WTC11 (cell line): Measurements from ENCODE around the gene ANKRD1. TPM values are rescaled to one million over a fixed set of nuclear protein-coding genes. Genes with fewer than 3 reads are reported as not detected.
A peak's percentile ranks its signal among the peaks of the same experiment; 100 is the strongest.

Experiments used
- ATAC-seq: fragments of 200-7000 bp; cut with Tn5 transposase; 2 replicates; pipeline ENCODE4 v1.10.0; 2021; ENCODE audit warnings: mild to moderate bottlenecking, moderate library complexity
- Bru-seq: library from RNA; stranded (reverse); fragments of 400-500 nt; gene quantifications from one replicate; lab custom pipeline; 2021; lab: Mats Ljungman, UMichigan
- CTCF ChIA-PET: fragments of 300-600 bp; sonication (Branson Sonifier 250); formaldehyde crosslinking; loops from one replicate; lab custom pipeline; 2021; ENCODE audit warnings: antibody characterized with exemption; lab: Charles Lee
- POLR2A ChIA-PET: fragments of 350-600 bp; sonication (Branson Sonifier 250); formaldehyde crosslinking; loops from one replicate; lab custom pipeline; 2021; ENCODE audit warnings: antibody characterized with exemption; lab: Charles Lee
- DNase-seq: peaks from one replicate; pipeline ENCODE4 v3.0.0; 2021; ENCODE audit warnings: low spot score
- H3K27ac Mint-ChIP-seq: 2 replicates; pipeline ENCODE4 v1.8.0; 2021; ENCODE audit warnings: mixed read lengths
- H3K27me3 Mint-ChIP-seq: 2 replicates; pipeline ENCODE4 v1.8.0; 2021; ENCODE audit warnings: low read depth, mild to moderate bottlenecking, moderate library complexity, mixed read lengths
- H3K36me3 Mint-ChIP-seq: 2 replicates; pipeline ENCODE4 v1.8.0; 2021; ENCODE audit warnings: mixed read lengths
- H3K4me1 Mint-ChIP-seq: 2 replicates; pipeline ENCODE4 v1.8.0; 2022; ENCODE audit warnings: mixed read lengths
- H3K4me3 Mint-ChIP-seq: 2 replicates; pipeline ENCODE4 v1.8.0; 2021; ENCODE audit warnings: mild to moderate bottlenecking, moderate library complexity, mixed read lengths
- H3K9me3 Mint-ChIP-seq: 2 replicates; pipeline ENCODE4 v1.8.0; 2021; ENCODE audit warnings: mixed read lengths
- ATF1 ChIP-seq: sonication (generic); formaldehyde crosslinking; IDR thresholded peaks from 2 replicates; pipeline ENCODE4 v1.8.1; 2023; ENCODE audit warnings: mild to moderate bottlenecking, moderate library complexity, missing genetic modification reagents
- FOXJ3 ChIP-seq: sonication (generic); formaldehyde crosslinking; IDR thresholded peaks from 2 replicates; pipeline ENCODE4 v1.9.0; 2021; ENCODE audit warnings: missing genetic modification reagents, mild to moderate bottlenecking, borderline replicate concordance
- GABPB1 ChIP-seq: sonication (generic); formaldehyde crosslinking; IDR thresholded peaks from 2 replicates; pipeline ENCODE4 v1.8.1; 2023; ENCODE audit warnings: mild to moderate bottlenecking, missing genetic modification reagents
- HMGA2 ChIP-seq: fragments of 250-450 bp; sonication (Bioruptor Pico); IDR thresholded peaks from 2 replicates; pipeline ENCODE4 v1.4.0; 2021; ENCODE audit warnings: mild to moderate bottlenecking, moderate library complexity
- IRF2 ChIP-seq: sonication (generic); formaldehyde crosslinking; IDR thresholded peaks from 2 replicates; pipeline ENCODE4 v1.8.0; 2022; ENCODE audit warnings: low read depth, missing genetic modification reagents, borderline replicate concordance
- KAT7 ChIP-seq: sonication (generic); formaldehyde crosslinking; IDR thresholded peaks from 2 replicates; pipeline ENCODE4 v1.8.1; 2023; ENCODE audit warnings: missing genetic modification reagents, mild to moderate bottlenecking, borderline replicate concordance
- MXD4 ChIP-seq: fragments of 250-450 bp; sonication (Bioruptor Pico); IDR thresholded peaks from 2 replicates; pipeline ENCODE4 v1.8.0; 2021; ENCODE audit warnings: mild to moderate bottlenecking, moderate library complexity, borderline replicate concordance
- MYBL2 ChIP-seq: sonication (generic); formaldehyde crosslinking; IDR thresholded peaks from 2 replicates; pipeline ENCODE4 v1.8.1; 2023; ENCODE audit warnings: mild to moderate bottlenecking, moderate library complexity, missing genetic modification reagents
- NR1H2 ChIP-seq: sonication (generic); formaldehyde crosslinking; IDR thresholded peaks from 2 replicates; pipeline ENCODE4 v1.9.0; 2021; ENCODE audit warnings: mild to moderate bottlenecking, moderate library complexity, missing genetic modification reagents
- SMAD4 ChIP-seq: sonication (generic); formaldehyde crosslinking; IDR thresholded peaks from 2 replicates; pipeline ENCODE4 v1.8.0; 2022; ENCODE audit warnings: mild to moderate bottlenecking, missing genetic modification reagents
- SOX15 ChIP-seq: fragments of 250-450 bp; sonication (Bioruptor Pico); IDR thresholded peaks from 2 replicates; pipeline ENCODE4 v1.9.0; 2021; ENCODE audit warnings: mild to moderate bottlenecking
- TEAD1 ChIP-seq: sonication (generic); formaldehyde crosslinking; IDR thresholded peaks from 2 replicates; pipeline ENCODE4 v1.8.0; 2022; ENCODE audit warnings: mild to moderate bottlenecking, missing genetic modification reagents
- TEAD4 ChIP-seq: sonication (generic); formaldehyde crosslinking; IDR thresholded peaks from 2 replicates; pipeline ENCODE4 v1.8.0; 2022; ENCODE audit warnings: mild to moderate bottlenecking, missing genetic modification reagents
- ZNF219 ChIP-seq: sonication (generic); formaldehyde crosslinking; IDR thresholded peaks from 2 replicates; pipeline ENCODE4 v1.8.0; 2023; ENCODE audit warnings: missing genetic modification reagents, mild to moderate bottlenecking, borderline replicate concordance
- ZNF416 ChIP-seq: fragments of 250-450 bp; sonication (Bioruptor Pico); IDR thresholded peaks from 2 replicates; pipeline ENCODE4 v1.9.0; 2021; ENCODE audit warnings: mild to moderate bottlenecking, inconsistent platforms
- ZNF671 ChIP-seq: fragments of 250-450 bp; sonication (Bioruptor Pico); IDR thresholded peaks from 2 replicates; pipeline ENCODE4 v1.8.0; 2021; ENCODE audit warnings: mild to moderate bottlenecking
- long read RNA-seq, 3 experiments: library from RNA in 1 of 3; library from capped mRNA in 1 of 3; library from polyadenylated mRNA in 1 of 3; unstranded in 2 of 3; stranded (forward) in 1 of 3; transcript quantifications; one replicate each; pipeline ENCODE4 v2.0.0, GENCODE V29; 2021
- total RNA-seq: library from RNA; stranded (reverse); gene quantifications from 3 replicates; pipeline ENCODE4 v1.2.3, GENCODE V29; 2021
- TF ChIP-seq, protein P1 (sequence below): sonication (generic); formaldehyde crosslinking; IDR thresholded peaks from 2 replicates; pipeline ENCODE4 v1.8.1; 2022; ENCODE audit warnings: missing genetic modification reagents, borderline replicate concordance
- TF ChIP-seq, protein P2 (sequence below): sonication (generic); formaldehyde crosslinking; IDR thresholded peaks from 2 replicates; pipeline ENCODE4 v1.8.1; 2023; ENCODE audit warnings: mild to moderate bottlenecking, missing genetic modification reagents
- TF ChIP-seq, protein P3 (sequence below): sonication (generic); formaldehyde crosslinking; IDR thresholded peaks from 2 replicates; pipeline ENCODE4 v1.8.0; 2022; ENCODE audit warnings: mild to moderate bottlenecking, missing genetic modification reagents

Gene ANKRD1
- not detected in 3 replicates for total RNA-seq
- Bru-seq, nascent RNA = percentile 15 among the genes with signal in this experiment
- long read RNA-seq, experiment 1, partial matches to known transcripts = 0 of 1 reads
- long read RNA-seq, experiment 1, other reads (novel, unspliced or antisense) = 0 of 1 reads
- long read RNA-seq, experiment 2 = 0 reads
- long read RNA-seq, experiment 3, partial matches to known transcripts = 0 of 1 reads
- long read RNA-seq, experiment 3, other reads (novel, unspliced or antisense) = 0 of 1 reads

DNA sequence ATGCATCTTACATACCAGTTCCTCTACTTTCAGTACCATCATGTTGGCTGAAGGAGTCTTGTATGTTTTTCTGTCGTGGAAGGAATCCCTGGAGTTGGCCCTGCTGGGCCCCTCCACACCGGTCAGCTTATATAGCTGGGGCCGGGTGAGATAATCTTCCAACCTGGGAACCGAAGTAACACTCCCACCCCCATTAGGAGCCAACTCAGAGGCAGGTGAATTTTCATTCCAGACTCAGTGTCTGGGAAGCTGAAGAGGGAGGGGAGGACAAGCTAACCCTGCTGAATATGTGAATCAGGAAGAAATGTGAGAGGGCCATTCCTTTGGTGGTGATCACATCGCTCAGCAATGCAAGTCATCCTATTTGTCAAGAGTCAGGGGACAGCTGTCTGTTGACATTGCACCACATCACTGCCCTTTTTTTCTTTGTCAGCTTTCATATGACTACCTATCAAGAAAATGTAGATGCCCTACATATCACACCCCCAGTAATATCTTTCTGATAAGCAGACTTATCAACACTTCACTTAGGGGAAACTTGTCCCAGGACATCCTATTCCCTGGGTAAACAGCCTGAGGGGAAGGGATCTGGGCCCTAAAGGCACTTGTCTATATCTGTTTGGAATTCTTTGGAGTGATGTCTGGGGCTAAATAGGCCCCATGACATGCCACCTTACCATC is at the start of gene ANKRD1:
Gene ANKRD1, minus strand, starts transcription at position 102 of the 681 bp plus-strand sequence. Its CDS starts 60 bp downstream, at position 42.
- Mint-ChIP-seq H3K9me3 (no peaks in the 10 kb centered on the region), H3K27me3 (peaks cover 100% of the 10 kb centered on the region), H3K4me3 (no peak within 1 kb of the TSS), H3K36me3 (no peaks in the 10 kb centered on the region), H3K27ac (no peak within 1 kb of the TSS), H3K4me1 (peaks cover 8% of the 10 kb centered on the region)
- DNase-seq (no peak), ATAC-seq (peak; percentile 70)
- TF ChIP-seq GABPB1 (CRISPR knock-in tag) (peak; percentile 35; the same call in 1 of the 2 replicates), NR1H2 (CRISPR knock-in tag) (no peak)
- ChIA-PET POLR2A (interaction anchor here (1.2 to 1.4 kb wide), 2 partner anchors 9 kb away, joined by 3 to 4 read pairs; no protein-coding TSS in a partner anchor), CTCF (interaction anchor here (1.2 to 1.9 kb wide), 2 partner anchors 9 kb away, joined by 3 to 9 read pairs; no protein-coding TSS in a partner anchor)

DNA sequence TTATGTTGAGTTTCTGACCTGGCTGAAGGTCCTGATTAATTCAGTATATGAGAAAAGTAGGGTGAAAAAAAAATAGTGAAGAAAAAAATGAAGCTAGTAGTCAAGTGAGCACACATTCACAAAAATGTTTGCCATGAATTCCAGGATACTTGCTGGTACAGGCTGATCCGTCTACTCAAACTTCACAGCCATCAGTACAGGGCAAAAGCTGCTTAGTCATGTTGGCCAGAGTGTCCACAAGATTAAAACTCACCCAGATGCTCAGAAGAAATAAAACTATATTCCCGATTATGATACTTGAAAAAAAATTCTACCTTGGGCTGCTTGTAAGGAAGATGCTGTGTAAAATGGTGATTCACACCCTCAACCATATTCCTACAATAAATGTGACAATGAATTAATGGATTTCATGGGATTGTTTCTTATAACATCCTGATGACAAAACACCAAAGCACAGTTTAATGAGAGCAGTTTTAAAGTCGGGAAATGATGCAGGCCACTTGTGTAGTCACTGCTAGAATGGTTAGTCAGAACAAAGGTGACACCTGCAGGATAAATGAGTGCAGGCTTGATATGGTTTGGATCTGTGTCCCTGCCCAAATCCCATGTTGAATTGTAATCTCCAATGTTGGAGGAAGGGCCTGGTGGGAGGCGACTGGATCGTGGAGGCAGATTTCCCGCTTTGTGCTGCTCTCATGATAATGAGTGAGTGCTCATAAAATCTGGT is 49.2 kb upstream of the ANKRD1 start:
- H3K27me3 Mint-ChIP-seq = peaks cover 65% of the 10 kb centered on the region
- no peaks in the 10 kb centered on the region for H3K4me1 Mint-ChIP-seq
- H3K4me3 Mint-ChIP-seq = no peak overlapping the region
- ATAC-seq = no peak
- DNase-seq = no peak
- POLR2A ChIA-PET = no interaction called here
- H3K36me3 Mint-ChIP-seq = no peaks in the 10 kb centered on the region
- H3K27ac Mint-ChIP-seq = no peak overlapping the region
- 0 out of 2 replicates have a peak, but pooled peaks cover under 1% of the 10 kb centered on the region for H3K9me3 Mint-ChIP-seq
- CTCF ChIA-PET = interaction anchor here (0.6 to 1.7 kb wide), 16 partner anchors 8 to 1188 kb away, joined by 3 to 7 read pairs (median 3); no protein-coding TSS in a partner anchor
- TF ChIP-seq SMAD4 (no peak), FOXJ3 (CRISPR knock-in tag) (no peak), ZNF219 (CRISPR knock-in tag) (no peak), TEAD1 (CRISPR knock-in tag) (no peak), HMGA2 (CRISPR knock-in tag) (no peak), TEAD4 (CRISPR knock-in tag) (no peak), MXD4 (CRISPR knock-in tag) (no peak), ZNF416 (no peak), MYBL2 (no peak)

DNA sequence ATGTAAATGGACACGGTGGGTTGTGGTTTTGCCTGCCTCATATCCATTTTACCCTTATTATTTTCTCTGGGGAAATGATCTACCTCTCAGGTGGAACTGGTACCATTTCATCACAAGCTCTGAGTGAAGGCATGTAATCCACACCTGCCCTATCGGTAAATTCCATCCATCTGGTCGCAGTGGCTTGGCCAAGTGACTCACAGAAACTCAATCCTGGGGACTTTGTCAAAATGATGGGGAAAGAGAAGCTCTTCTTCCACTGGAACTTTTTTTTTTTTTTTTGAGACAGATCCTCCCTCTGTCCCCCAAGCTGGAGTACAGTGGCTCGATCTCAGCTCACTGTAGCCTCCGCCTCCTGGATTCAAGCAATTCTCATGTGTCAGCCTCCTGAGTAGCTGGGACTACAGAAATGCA is 48.2 kb upstream of the ANKRD1 start:
- no peaks in the 10 kb centered on the region for H3K36me3 Mint-ChIP-seq
- peaks cover 68% of the 10 kb centered on the region for H3K27me3 Mint-ChIP-seq
- ATAC-seq = no peak
- DNase-seq = no peak
- H3K4me3 Mint-ChIP-seq = no peak overlapping the region
- no peaks in the 10 kb centered on the region for H3K9me3 Mint-ChIP-seq
- TF ChIP-seq ZNF671 (CRISPR knock-in tag) = no peak
- ChIA-PET POLR2A (no interaction called here), CTCF (interaction anchor here (0.6 to 1.7 kb wide), 5 partner anchors 10 to 329 kb away, joined by 3 to 7 read pairs (median 5); no protein-coding TSS in a partner anchor)
- H3K4me1 Mint-ChIP-seq = no peaks in the 10 kb centered on the region
- no peak overlapping the region for H3K27ac Mint-ChIP-seq

DNA sequence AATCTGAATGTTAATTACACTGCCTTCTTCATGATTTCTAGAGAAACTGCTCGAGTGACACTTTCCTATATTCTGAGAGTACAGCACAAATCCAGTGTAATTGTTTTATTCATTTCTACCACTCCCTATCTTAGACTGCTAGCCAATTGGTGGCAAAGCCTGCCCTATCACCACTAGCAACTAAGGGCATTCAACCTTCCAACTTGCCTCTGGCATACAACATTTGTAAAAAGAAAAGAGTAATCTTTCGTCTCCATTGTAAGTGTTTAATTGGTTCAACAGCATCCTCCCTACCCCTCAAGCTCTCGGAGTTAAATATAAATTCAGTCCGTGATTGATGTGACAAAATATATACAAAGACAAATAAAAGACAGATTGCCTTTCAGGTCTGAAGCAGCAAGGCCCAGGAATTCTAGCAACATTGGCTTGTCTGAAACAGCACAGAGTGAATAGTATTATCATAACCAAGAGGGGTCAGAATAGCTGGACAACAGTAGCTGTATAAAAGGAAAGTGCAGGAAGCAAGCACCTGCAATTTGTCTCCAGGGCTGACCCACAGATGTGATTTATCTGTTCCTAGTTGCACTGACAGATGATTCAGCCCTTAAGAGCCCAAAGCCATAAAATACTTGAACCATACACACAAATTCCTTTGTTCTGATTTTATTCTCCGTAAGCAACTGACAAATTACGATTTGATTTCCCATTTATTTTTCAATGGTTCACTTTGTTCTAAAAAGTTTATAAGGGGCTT is 47.6 kb upstream of the ANKRD1 start:
- no peaks in the 10 kb centered on the region for H3K4me1 Mint-ChIP-seq
- ATAC-seq = no peak
- TF ChIP-seq, protein P1, sequence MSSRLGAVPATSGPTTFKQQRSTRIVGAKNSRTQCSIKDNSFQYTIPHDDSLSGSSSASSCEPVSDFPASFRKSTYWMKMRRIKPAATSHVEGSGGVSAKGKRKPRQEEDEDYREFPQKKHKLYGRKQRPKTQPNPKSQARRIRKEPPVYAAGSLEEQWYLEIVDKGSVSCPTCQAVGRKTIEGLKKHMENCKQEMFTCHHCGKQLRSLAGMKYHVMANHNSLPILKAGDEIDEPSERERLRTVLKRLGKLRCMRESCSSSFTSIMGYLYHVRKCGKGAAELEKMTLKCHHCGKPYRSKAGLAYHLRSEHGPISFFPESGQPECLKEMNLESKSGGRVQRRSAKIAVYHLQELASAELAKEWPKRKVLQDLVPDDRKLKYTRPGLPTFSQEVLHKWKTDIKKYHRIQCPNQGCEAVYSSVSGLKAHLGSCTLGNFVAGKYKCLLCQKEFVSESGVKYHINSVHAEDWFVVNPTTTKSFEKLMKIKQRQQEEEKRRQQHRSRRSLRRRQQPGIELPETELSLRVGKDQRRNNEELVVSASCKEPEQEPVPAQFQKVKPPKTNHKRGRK = no peak
- TF ChIP-seq ATF1 (CRISPR knock-in tag) (no peak), SOX15 (no peak), MYBL2 (no peak), IRF2 (CRISPR knock-in tag) (no peak), HMGA2 (CRISPR knock-in tag) (no peak), KAT7 (CRISPR knock-in tag) (no peak)
- TF ChIP-seq, protein P2, sequence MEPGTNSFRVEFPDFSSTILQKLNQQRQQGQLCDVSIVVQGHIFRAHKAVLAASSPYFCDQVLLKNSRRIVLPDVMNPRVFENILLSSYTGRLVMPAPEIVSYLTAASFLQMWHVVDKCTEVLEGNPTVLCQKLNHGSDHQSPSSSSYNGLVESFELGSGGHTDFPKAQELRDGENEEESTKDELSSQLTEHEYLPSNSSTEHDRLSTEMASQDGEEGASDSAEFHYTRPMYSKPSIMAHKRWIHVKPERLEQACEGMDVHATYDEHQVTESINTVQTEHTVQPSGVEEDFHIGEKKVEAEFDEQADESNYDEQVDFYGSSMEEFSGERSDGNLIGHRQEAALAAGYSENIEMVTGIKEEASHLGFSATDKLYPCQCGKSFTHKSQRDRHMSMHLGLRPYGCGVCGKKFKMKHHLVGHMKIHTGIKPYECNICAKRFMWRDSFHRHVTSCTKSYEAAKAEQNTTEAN (CRISPR knock-in tag) = no peak
- TF ChIP-seq, protein P3, sequence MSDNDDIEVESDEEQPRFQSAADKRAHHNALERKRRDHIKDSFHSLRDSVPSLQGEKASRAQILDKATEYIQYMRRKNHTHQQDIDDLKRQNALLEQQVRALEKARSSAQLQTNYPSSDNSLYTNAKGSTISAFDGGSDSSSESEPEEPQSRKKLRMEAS (CRISPR knock-in tag) = no peak
- H3K36me3 Mint-ChIP-seq = no peaks in the 10 kb centered on the region
- H3K9me3 Mint-ChIP-seq = no peaks in the 10 kb centered on the region
- H3K27ac Mint-ChIP-seq = no peak overlapping the region
- CTCF ChIA-PET = interaction anchor here (1.5 kb wide), 1 partner anchor 330 kb away, joined by 5 read pairs; no protein-coding TSS in a partner anchor
- POLR2A ChIA-PET = no interaction called here
- H3K27me3 Mint-ChIP-seq = peaks cover 68% of the 10 kb centered on the region
- H3K4me3 Mint-ChIP-seq = no peak overlapping the region
- DNase-seq = no peak
